SK-N-SH (cell line): ENCODE results near the gene HTRA3.

ENCODE experiments used
- CTCF ChIP-seq: fragments of 200-600 bp; sonication (generic); IDR thresholded peaks from 2 replicates; pipeline ENCODE4 v1.6.1; 2017; ENCODE audit warnings: antibody characterized with exemption, mild to moderate bottlenecking, moderate library complexity
- ELF1 ChIP-seq: IDR thresholded peaks from 2 replicates; pipeline ENCODE4 v1.4.0; 2012
- EZH2phosphoT487 ChIP-seq: fragments of 200-600 bp; sonication (generic); IDR thresholded peaks from 2 replicates; pipeline ENCODE4 v1.6.1; 2017; ENCODE audit warnings: low read depth, mixed run types, mild to moderate bottlenecking, antibody characterized with exemption, moderate library complexity, borderline replicate concordance
- GABPA ChIP-seq: IDR thresholded peaks from 2 replicates; pipeline ENCODE4 v1.4.0; 2012; ENCODE audit warnings: low read depth, mild to moderate bottlenecking
- JUND ChIP-seq: IDR thresholded peaks from 2 replicates; pipeline ENCODE4 v1.4.0; 2012
- NFIC ChIP-seq: IDR thresholded peaks from 2 replicates; pipeline ENCODE4 v1.4.0; 2012; ENCODE audit warnings: borderline replicate concordance
- POLR2AphosphoS5 ChIP-seq: IDR thresholded peaks from 2 replicates; pipeline ENCODE4 v1.6.1; 2012; ENCODE audit warnings: low read depth, low read length
- SMC3 ChIP-seq: IDR thresholded peaks from 2 replicates; pipeline ENCODE4 v1.6.1; 2012; ENCODE audit warnings: low read depth, low read length, improper control_type of control experiment
- TAF1 ChIP-seq: IDR thresholded peaks from 2 replicates; pipeline ENCODE4 v1.6.1; 2012; ENCODE audit warnings: low read depth, mild to moderate bottlenecking, low read length, moderate library complexity, borderline replicate concordance

GRCh38 chr4:8282742-8283141 is 13.2 kb downstream of the HTRA3 start:
- TF ChIP-seq GABPA: no peak
- TF ChIP-seq JUND: no peak
- TF ChIP-seq CTCF: no peak
- TF ChIP-seq ELF1: no peak
- TF ChIP-seq EZH2phosphoT487: no peak
- no peak for TF ChIP-seq NFIC
- no peak for TF ChIP-seq TAF1
- no peak for TF ChIP-seq POLR2AphosphoS5
- no peak for TF ChIP-seq SMC3
